ENCODE results near the gene EHMT1. TPM values are rescaled to one million over a fixed set of nuclear protein-coding genes. Genes with fewer than 3 reads are reported as not detected.

The EHMT1 gene
- total RNA-seq, 2 donors from 2014 or later, result 137 to 139 TPM

DNA sequence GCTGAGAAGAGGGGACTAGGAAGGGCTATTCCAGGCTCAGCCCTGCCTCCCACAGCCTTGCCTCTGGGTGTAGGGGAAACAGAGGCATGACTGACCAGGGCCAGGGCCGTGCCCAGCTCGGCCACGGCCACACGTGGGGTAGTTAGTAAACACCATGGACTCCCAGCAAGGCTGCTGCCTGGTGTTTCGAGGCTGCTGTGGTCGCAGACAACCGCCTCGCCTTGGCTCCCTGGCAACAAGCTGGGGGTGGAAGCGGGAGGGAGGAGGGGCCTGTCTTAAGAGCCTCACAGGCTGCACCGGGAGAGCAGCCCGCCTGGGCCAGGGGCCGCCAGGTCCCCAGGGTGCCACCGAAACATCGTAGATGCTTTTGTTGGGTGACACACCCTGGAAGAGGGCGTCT is 168.6 kb downstream of the EHMT1 start:
- Mint-ChIP-seq H3K4me3 (no peak overlapping the region), H3K36me3 (ENCODE audit: low read depth) (peaks cover 70% of the 10 kb centered on the region), H3K9me3 (no peaks in the 10 kb centered on the region), H3K27ac (no peak overlapping the region), H3K4me1 (peaks cover 7% of the 10 kb centered on the region), H3K27me3 (ENCODE audit: insufficient read depth) (no peaks in the 10 kb centered on the region)
- H3K9ac ChIP-seq (ENCODE audit: extremely low read depth, low read length, poor library complexity, severe bottlenecking), result no peak overlapping the region
- peaks cover 57% of the 10 kb centered on the region for H3K36me3 ChIP-seq (ENCODE audit: control insufficient read depth, insufficient read depth, low read length)
- no peaks in the 10 kb centered on the region for H3K4me1 ChIP-seq (ENCODE audit: control insufficient read depth, insufficient read depth, low read length)
- WGBS, 2 experiments (ENCODE audit: insufficient coverage in 1 of 2, insufficient read length in 1 of 2), result 92 to 98% methylated on average over 5 to 15 of the region's 15 CpGs
- no peak overlapping the region for H3K4me3 ChIP-seq (ENCODE audit: low read length)
- H3K27me3 ChIP-seq (ENCODE audit: control insufficient read depth, insufficient read depth, low read length, poor library complexity, severe bottlenecking), result no peaks in the 10 kb centered on the region
- H3K27ac ChIP-seq (ENCODE audit: low read depth, low read length), result no peak overlapping the region
- no peak for DNase-seq
- no peaks in the 10 kb centered on the region for H3K9me3 ChIP-seq (ENCODE audit: control insufficient read depth, low read length)
- TF ChIP-seq CTCF (conservative IDR thresholded peaks at IDR 0.05), result no peak

DNA sequence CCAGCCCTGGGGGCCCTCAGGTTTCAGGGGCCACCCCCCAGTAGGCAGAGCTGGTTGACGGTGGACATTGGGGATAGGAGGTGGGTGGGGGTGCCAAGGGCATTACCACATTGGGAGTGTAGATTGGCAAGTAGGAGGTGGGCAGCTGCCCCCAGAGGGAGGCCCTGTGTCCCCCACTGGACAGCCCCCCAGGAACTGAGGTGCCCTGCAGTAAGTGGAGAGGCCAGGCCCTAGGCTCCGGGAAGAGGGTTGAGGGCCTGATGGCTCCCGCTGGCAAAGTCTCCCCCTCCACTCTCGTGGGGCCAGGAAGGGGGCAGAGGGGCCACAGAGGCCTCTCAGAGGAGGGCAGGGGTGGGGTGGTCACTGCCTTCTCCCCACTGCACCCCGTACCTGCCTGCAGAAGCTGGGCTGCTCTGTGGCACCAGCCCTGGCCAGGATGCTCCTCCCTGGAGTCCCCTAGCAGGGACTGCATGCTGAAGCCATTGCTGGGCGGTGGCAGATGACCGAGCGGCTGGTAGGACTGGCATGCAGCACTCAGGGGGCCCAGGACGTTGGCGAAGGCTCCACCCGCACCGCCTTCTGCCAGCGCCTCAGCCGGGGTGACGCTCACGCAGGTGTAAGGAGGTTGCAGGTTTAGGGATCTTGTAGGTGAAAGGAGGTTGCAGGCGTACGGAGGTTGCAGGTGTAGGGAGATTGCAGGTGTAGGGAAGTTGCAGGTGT is 169.1 kb downstream of the EHMT1 start:
- Mint-ChIP-seq H3K27ac (no peak overlapping the region), H3K9me3 (no peaks in the 10 kb centered on the region), H3K4me3 (no peak overlapping the region), H3K27me3 (ENCODE audit: insufficient read depth) (no peaks in the 10 kb centered on the region), H3K36me3 (ENCODE audit: low read depth) (peaks cover 70% of the 10 kb centered on the region), H3K4me1 (peaks cover 7% of the 10 kb centered on the region)
- Histone ChIP-seq H3K4me1 (ENCODE audit: control insufficient read depth, insufficient read depth, low read length) (no peaks in the 10 kb centered on the region), H3K27ac (ENCODE audit: low read depth, low read length) (no peak overlapping the region), H3K36me3 (ENCODE audit: control insufficient read depth, insufficient read depth, low read length) (peaks cover 56% of the 10 kb centered on the region), H3K9me3 (ENCODE audit: control insufficient read depth, low read length) (no peaks in the 10 kb centered on the region), H3K9ac (ENCODE audit: extremely low read depth, low read length, poor library complexity, severe bottlenecking) (no peak overlapping the region), H3K4me3 (ENCODE audit: low read length) (no peak overlapping the region), H3K27me3 (ENCODE audit: control insufficient read depth, insufficient read depth, low read length, poor library complexity, severe bottlenecking) (no peaks in the 10 kb centered on the region)
- 83 to 94% methylated on average over 7 to 18 of the region's 18 CpGs for WGBS, 2 experiments (ENCODE audit: insufficient coverage in 1 of 2, insufficient read length in 1 of 2)
- no peak for DNase-seq
- no peak for TF ChIP-seq CTCF (conservative IDR thresholded peaks at IDR 0.05)

DNA sequence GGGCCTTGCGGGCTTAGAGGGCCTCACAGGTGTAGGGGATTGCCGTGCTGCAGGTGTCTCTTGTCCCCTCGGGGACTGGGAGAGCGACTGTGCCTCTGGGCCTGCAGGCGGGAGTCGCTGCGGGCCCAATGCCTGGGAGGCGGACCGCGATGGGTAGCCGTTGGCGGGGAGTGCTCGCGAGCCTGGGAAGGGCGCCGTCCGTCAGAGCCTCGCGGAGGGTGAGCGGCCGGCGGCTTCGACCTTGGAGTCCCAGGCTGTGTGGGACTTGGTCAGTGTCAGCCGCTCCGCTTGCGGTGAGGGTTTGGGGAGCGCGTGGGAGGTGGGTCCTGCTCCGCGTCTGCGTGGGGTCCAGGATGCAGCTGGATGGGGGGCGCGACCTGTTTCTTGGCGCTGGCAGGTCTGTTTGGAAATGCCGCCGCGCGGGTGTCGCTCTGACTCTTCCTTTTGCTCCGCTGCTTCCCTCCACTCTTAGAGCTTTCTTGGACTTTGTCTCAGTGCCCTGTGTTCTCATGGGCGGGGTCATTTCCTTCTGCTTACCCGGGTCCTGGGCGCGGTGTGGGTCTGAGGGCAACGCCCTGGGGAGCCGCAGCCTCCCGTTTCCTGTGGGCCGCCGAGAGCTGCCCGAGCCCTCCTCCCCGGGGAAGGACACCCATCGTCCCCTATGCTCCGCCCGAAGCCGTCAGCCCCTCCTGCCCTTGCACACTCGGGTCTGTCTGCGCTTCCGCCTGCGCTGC is 169.9 kb downstream of the EHMT1 start:
- H3K4me3 Mint-ChIP-seq, result no peak overlapping the region
- H3K4me3 ChIP-seq (ENCODE audit: low read length), result no peak overlapping the region
- no peaks in the 10 kb centered on the region for H3K9me3 ChIP-seq (ENCODE audit: control insufficient read depth, low read length)
- H3K4me1 ChIP-seq (ENCODE audit: control insufficient read depth, insufficient read depth, low read length), result no peaks in the 10 kb centered on the region
- H3K27ac ChIP-seq (ENCODE audit: low read depth, low read length), result no peak overlapping the region
- H3K27me3 ChIP-seq (ENCODE audit: control insufficient read depth, insufficient read depth, low read length, poor library complexity, severe bottlenecking), result no peaks in the 10 kb centered on the region
- 97% methylated on average over 46 to 59 of the region's 59 CpGs for WGBS, 2 experiments (ENCODE audit: insufficient coverage in 1 of 2, insufficient read length in 1 of 2)
- H3K36me3 Mint-ChIP-seq (ENCODE audit: low read depth), result peaks cover 70% of the 10 kb centered on the region
- H3K36me3 ChIP-seq (ENCODE audit: control insufficient read depth, insufficient read depth, low read length), result peaks cover 56% of the 10 kb centered on the region
- no peak for DNase-seq
- H3K27me3 Mint-ChIP-seq (ENCODE audit: insufficient read depth), result no peaks in the 10 kb centered on the region
- TF ChIP-seq CTCF (conservative IDR thresholded peaks at IDR 0.05), result no peak
- no peak overlapping the region for H3K27ac Mint-ChIP-seq
- no peak overlapping the region for H3K9ac ChIP-seq (ENCODE audit: extremely low read depth, low read length, poor library complexity, severe bottlenecking)
- H3K4me1 Mint-ChIP-seq, result peaks cover 7% of the 10 kb centered on the region
- H3K9me3 Mint-ChIP-seq, result no peaks in the 10 kb centered on the region
